B cell (primary cell): ENCODE results near the gene CNTNAP2.

ENCODE experiments used
- EZH2 ChIP-seq: IDR thresholded peaks from 2 replicates; pipeline ENCODE4 v1.6.1; 2012; ENCODE audit warnings: borderline replicate concordance, low read depth, mild to moderate bottlenecking, moderate library complexity, low read length; ENCODE audit not compliant: insufficient read depth, poor library complexity, severe bottlenecking
- TF ChIP-seq, protein P1 (sequence below): fragments of 200-600 bp; IDR thresholded peaks from one replicate; pipeline ENCODE4 v1.8.0; 2022; ENCODE audit warnings: antibody characterized with exemption, mild to moderate bottlenecking

DNA sequence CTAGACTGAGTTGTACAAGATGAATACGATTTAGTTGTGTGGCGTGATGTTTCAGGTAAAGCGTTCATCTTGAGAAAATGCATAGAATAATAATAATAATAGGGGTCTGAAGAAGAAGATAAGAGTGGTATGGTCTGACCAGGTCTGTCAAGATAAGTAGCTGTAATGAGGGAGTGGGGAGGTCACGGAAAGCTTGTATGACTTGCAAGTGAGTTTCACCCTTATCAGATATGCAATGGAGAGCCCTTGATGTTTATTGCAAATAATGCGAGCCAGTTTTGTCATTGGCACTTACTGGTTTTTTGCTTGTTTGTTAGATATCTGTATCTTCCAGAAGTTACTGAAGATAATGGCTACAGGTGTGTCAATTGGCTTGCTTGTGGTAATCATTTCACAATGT is 611.5 kb downstream of the CNTNAP2 start:
- TF ChIP-seq, protein P1, sequence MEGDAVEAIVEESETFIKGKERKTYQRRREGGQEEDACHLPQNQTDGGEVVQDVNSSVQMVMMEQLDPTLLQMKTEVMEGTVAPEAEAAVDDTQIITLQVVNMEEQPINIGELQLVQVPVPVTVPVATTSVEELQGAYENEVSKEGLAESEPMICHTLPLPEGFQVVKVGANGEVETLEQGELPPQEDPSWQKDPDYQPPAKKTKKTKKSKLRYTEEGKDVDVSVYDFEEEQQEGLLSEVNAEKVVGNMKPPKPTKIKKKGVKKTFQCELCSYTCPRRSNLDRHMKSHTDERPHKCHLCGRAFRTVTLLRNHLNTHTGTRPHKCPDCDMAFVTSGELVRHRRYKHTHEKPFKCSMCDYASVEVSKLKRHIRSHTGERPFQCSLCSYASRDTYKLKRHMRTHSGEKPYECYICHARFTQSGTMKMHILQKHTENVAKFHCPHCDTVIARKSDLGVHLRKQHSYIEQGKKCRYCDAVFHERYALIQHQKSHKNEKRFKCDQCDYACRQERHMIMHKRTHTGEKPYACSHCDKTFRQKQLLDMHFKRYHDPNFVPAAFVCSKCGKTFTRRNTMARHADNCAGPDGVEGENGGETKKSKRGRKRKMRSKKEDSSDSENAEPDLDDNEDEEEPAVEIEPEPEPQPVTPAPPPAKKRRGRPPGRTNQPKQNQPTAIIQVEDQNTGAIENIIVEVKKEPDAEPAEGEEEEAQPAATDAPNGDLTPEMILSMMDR = no peak
- no peak for TF ChIP-seq EZH2
